Adrenal gland (tissue), 5 donors: ENCODE results near the gene HS3ST3A1.

Source experiments
- CTCF ChIP-seq, 6 experiments: fragments of 450-650 bp in 4 of 6; fragments of 200-600 bp in 2 of 6; sonication (generic) in 1 of 6; IDR thresholded peaks; 1 replicate in 5 of 6; 2 replicates in 1 of 6; pipeline versions ENCODE4 v1.5.1 to v1.8.0; 2016 to 2021; ENCODE audit warnings: antibody characterized with exemption in 6 of 6, mild to moderate bottlenecking in 2 of 6, moderate library complexity in 1 of 6
- POLR2A ChIP-seq, 2 donors: fragments of 450-650 bp; IDR thresholded peaks; one replicate each; pipeline ENCODE4 v1.6.1; 2017; ENCODE audit warnings: antibody characterized with exemption in 2 of 2, mild to moderate bottlenecking in 2 of 2, moderate library complexity in 1 of 2
- donor health status: DM: no; HTN: no; CAD: no.

DNA sequence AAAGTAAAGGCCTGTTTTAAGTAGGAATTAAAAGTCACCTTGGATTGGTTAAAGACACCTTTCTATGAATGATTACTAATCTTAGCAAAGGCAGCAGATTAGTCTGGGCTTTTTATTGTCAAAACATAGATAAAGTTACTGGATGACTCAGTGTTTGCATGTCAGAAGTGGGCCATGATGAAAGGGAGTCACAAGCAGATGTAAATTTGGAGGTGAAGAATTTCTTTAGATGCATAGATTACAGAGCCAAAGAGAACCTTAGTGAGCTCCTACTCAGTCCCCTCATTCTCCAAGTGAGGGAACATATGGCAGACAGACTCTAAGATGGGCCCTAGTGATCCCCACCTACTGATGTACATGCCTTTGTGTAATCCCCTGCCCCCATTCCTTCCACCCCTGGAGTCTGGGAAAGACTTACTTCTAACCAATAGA, 124.5 kb downstream of the HS3ST3A1 start:
- no peak for TF ChIP-seq POLR2A (IDR thresholded peaks at IDR 0.05)
- TF ChIP-seq CTCF (IDR thresholded peaks at IDR 0.05), result no peak
